GM23338 (cell line): Measurements from ENCODE around the gene POLR2F. TPM values are rescaled to one million over a fixed set of nuclear protein-coding genes. Genes with fewer than 3 reads are reported as not detected.
A peak's percentile ranks its signal among the peaks of the same experiment; 100 is the strongest.

ENCODE experiments used
- ATAC-seq: fragments of 200-7000 bp; cut with Tn5 transposase; 3 replicates; pipeline ENCODE4 v1.9.1; 2020
- DNase-seq: peaks from one replicate; pipeline ENCODE4 v3.0.0-alpha.2; 2015; ENCODE audit warnings: low spot score
- H2AFZ ChIP-seq: fragments of 200-600 bp; sonication (generic); 2 replicates; pipeline ENCODE4 v1.8.0; 2016; ENCODE audit warnings: antibody characterized with exemption, mild to moderate bottlenecking, moderate library complexity
- H3F3A ChIP-seq: fragments of 200-600 bp; sonication (generic); replicated peaks from 2 replicates; pipeline ENCODE4 v1.8.0; 2017; ENCODE audit warnings: antibody characterized with exemption, mixed run types, low read depth
- H3K27ac ChIP-seq: fragments of 200-600 bp; sonication (generic); 2 replicates; pipeline ENCODE4 v1.6.1; 2016; ENCODE audit warnings: low read depth
- H3K27me3 ChIP-seq: fragments of 200-600 bp; sonication (generic); 2 replicates; pipeline ENCODE4 v1.8.0; 2016; ENCODE audit warnings: mild to moderate bottlenecking, mixed run types, moderate library complexity; ENCODE audit not compliant: insufficient read depth
- H3K36me3 ChIP-seq: fragments of 200-600 bp; sonication (generic); 2 replicates; pipeline ENCODE4 v1.8.0; 2016; ENCODE audit warnings: mild to moderate bottlenecking; ENCODE audit not compliant: insufficient read depth
- H3K4me1 ChIP-seq: fragments of 200-600 bp; sonication (generic); 2 replicates; pipeline ENCODE4 v1.8.0; 2016; ENCODE audit warnings: mild to moderate bottlenecking, moderate library complexity; ENCODE audit not compliant: insufficient read depth
- H3K4me2 ChIP-seq: fragments of 200-600 bp; sonication (generic); 2 replicates; pipeline ENCODE4 v1.7.1; 2017; ENCODE audit warnings: mixed run types
- H3K4me3 ChIP-seq: fragments of 200-600 bp; sonication (generic); 2 replicates; pipeline ENCODE4 v1.6.1; 2016; ENCODE audit warnings: mixed run types
- H3K79me2 ChIP-seq: fragments of 200-600 bp; sonication (generic); replicated peaks from 2 replicates; pipeline ENCODE4 v1.8.0; 2017; ENCODE audit warnings: mild to moderate bottlenecking; ENCODE audit not compliant: insufficient read depth
- H3K9me2 ChIP-seq: fragments of 200-600 bp; sonication (generic); 2 replicates; pipeline ENCODE4 v1.8.0; 2017; ENCODE audit not compliant: insufficient read depth
- H4K20me1 ChIP-seq: fragments of 200-600 bp; sonication (generic); replicated peaks from 2 replicates; pipeline ENCODE4 v1.8.0; 2017; ENCODE audit warnings: mild to moderate bottlenecking; ENCODE audit not compliant: insufficient read depth
- H3K27ac Mint-ChIP-seq: 2 replicates; pipeline ENCODE4 v1.8.0; 2020; ENCODE audit warnings: inconsistent platforms, mild to moderate bottlenecking, moderate library complexity, mixed read lengths
- H3K27me3 Mint-ChIP-seq: 3 replicates; pipeline ENCODE4 v1.8.0; 2022; ENCODE audit warnings: low read depth, mild to moderate bottlenecking, moderate library complexity, mixed read lengths, inconsistent platforms; ENCODE audit not compliant: insufficient read depth, poor library complexity
- H3K36me3 Mint-ChIP-seq: 3 replicates; pipeline ENCODE4 v1.8.0; 2021; ENCODE audit warnings: low read depth, mild to moderate bottlenecking, inconsistent platforms, moderate library complexity, mixed read lengths
- H3K4me1 Mint-ChIP-seq: 3 replicates; pipeline ENCODE4 v1.8.0; 2020; ENCODE audit warnings: mild to moderate bottlenecking, inconsistent platforms, mixed read lengths
- H3K4me3 Mint-ChIP-seq: 3 replicates; pipeline ENCODE4 v1.8.0; 2021; ENCODE audit warnings: moderate library complexity, mild to moderate bottlenecking, inconsistent platforms, mixed read lengths
- H3K9me3 Mint-ChIP-seq: 3 replicates; pipeline ENCODE4 v1.8.0; 2020; ENCODE audit warnings: moderate library complexity, mild to moderate bottlenecking, inconsistent platforms, mixed read lengths
- CTCF ChIP-seq, 2 experiments: fragments of 200-600 bp in 1 of 2; sonication (generic) in 1 of 2; conservative IDR thresholded peaks; 2 replicates each; pipeline versions ENCODE4 v1.5.1 to v1.6.1; 2016 to 2017; ENCODE audit warnings: antibody characterized with exemption in 2 of 2, low read depth in 2 of 2, mild to moderate bottlenecking in 2 of 2, moderate library complexity in 1 of 2
- ETS1 ChIP-seq: IDR thresholded peaks from 2 replicates; pipeline ENCODE4 v1.6.1; 2016; ENCODE audit warnings: antibody characterized with exemption
- EZH2phosphoT487 ChIP-seq: fragments of 200-600 bp; sonication (generic); IDR thresholded peaks from one replicate; pipeline ENCODE4 v1.8.1; 2018; ENCODE audit warnings: antibody characterized with exemption; ENCODE audit not compliant: unreplicated experiment
- NANOG ChIP-seq: IDR thresholded peaks from 2 replicates; pipeline ENCODE4 v1.6.1; 2016; ENCODE audit warnings: antibody characterized with exemption, borderline replicate concordance
- POLR2AphosphoS5 ChIP-seq: IDR thresholded peaks from 2 replicates; pipeline ENCODE4 v1.6.1; 2016; ENCODE audit warnings: antibody characterized with exemption, low read depth
- REST ChIP-seq: IDR thresholded peaks from one replicate; pipeline ENCODE4 v1.6.1; 2018; ENCODE audit warnings: antibody characterized with exemption; ENCODE audit not compliant: unreplicated experiment
- STAT1 ChIP-seq: IDR thresholded peaks from one replicate; pipeline ENCODE4 v1.6.1; 2016; ENCODE audit warnings: antibody characterized with exemption; ENCODE audit not compliant: unreplicated experiment
- ZNF114 ChIP-seq: fragments of 250-450 bp; sonication (Bioruptor Pico); IDR thresholded peaks from 2 replicates; pipeline ENCODE4 v1.5.0; 2020; ENCODE audit warnings: mild to moderate bottlenecking, moderate library complexity
- ZNF331 ChIP-seq: fragments of 250-450 bp; sonication (Bioruptor Pico); IDR thresholded peaks from 2 replicates; pipeline ENCODE4 v1.5.0; 2020; ENCODE audit warnings: low read depth, mild to moderate bottlenecking, moderate library complexity
- polyA plus RNA-seq: library from polyadenylated mRNA; unstranded; fragments of >200 nt; fragmentation: Nextera tagmentation; extraction: Ambion mirVana; gene quantifications from 2 replicates; pipeline ENCODE4 v1.2.1, GENCODE V29; 2016
- total RNA-seq: library from RNA; depleted of rRNA; stranded (reverse); fragments of >200 nt; shearing (Covaris generic); gene quantifications from 2 replicates; pipeline ENCODE4 v1.2.3, GENCODE V29; 2014

Gene POLR2F
- total and polyA plus RNA-seq, 2 experiments from 2014 or later: 144 to 429 TPM

DNA sequence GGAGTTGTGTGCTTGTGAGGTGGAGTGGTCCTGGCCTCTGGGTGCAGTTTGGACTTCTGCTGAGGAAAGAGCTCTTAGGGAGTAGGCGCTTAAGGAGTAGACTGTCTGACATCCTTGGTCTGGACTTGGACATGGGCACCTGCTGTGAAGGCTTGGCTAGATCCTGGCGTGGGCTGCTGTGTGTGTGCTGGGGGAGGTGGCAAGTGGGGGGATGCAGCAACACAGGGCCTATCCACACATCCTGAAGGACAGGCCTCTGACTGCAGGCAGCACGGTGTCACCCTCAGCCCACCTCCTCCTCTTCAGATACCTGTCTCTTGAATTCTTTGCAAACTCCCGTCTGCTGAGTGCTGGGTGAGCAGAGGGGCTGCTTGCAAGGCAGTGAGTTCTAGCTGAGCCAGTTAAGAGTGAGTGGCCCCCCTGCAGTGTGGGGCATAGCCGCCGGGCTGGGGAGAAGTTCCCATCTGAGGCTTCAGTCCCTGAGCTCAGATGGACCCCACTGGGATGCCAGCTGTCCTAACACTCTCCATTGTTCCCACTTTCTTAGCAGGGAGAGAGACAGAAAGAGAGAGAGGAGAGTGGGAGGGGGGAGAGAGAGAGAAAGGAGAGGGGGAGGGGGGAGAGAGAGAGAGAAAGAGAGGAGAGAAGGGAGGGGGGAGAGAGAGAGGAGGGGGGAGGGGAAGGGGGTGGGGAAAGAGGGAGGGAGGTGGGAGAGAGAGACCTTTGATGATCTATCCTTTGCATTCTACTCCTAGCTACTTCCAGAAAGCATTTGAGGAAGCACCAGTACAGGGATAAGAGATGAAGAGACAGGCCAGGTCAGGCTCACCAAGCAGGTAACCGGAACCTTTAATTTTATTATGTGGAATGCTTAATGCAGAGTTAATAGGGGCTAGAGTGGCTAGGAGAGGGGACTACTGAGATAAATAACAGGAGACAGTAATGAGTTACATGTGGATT, 18.3 kb downstream of the POLR2F start:
- Histone ChIP-seq H2AFZ (no peak overlapping the region), H3K79me2 (no peaks in the 10 kb centered on the region), H3K9me2 (no peaks in the 10 kb centered on the region), H3K27me3 (no peaks in the 10 kb centered on the region), H3K4me2 (peak overlapping the region; percentile 71), H3K4me1 (peaks cover 17% of the 10 kb centered on the region), H3K36me3 (0 out of 2 replicates have a peak, but pooled peaks cover 3% of the 10 kb centered on the region), H3F3A (peaks cover 9% of the 10 kb centered on the region; the same call in 1 of the 2 replicates), H4K20me1 (peaks cover 8% of the 10 kb centered on the region; the same call in 1 of the 2 replicates), H3K4me3 (peak overlapping the region; percentile 41; the same call in 1 of the 2 replicates), H3K27ac (peak overlapping the region; percentile 81)
- Mint-ChIP-seq H3K4me3 (peak overlapping the region; percentile 55), H3K27me3 (peaks cover 20% of the 10 kb centered on the region), H3K36me3 (peaks cover 25% of the 10 kb centered on the region), H3K9me3 (no peaks in the 10 kb centered on the region; the same call in 2 of the 3 replicates), H3K27ac (peak overlapping the region; percentile 90), H3K4me1 (peaks cover 31% of the 10 kb centered on the region)
- TF ChIP-seq STAT1 (no peak), POLR2AphosphoS5 (0 out of 2 replicates have a peak, but pooled peaks have one; percentile 36)
- ATAC-seq: peak; percentile 85
- peak; percentile 76 for DNase-seq

DNA sequence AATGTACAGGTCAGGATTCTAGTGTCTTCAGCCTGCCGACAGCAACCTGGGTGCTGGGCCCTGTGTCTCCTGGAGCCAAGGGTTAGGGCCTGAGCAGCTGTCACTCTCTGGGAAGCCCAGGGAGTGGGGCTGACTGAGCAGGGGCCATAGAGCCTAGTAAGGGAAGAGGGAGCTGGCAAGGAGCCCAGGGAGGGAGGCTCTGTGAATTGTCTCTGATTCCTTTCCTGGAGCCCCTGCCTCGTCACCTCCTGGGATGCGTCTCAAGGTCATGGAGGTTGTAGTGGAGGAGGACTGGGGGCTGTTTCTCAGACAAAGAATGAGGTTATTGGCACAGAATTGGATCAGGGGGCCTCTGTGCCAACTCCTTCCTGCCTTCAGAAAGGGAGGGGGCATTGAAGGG, 19.0 kb downstream of the POLR2F start:
- H3K27me3 Mint-ChIP-seq: peaks cover 20% of the 10 kb centered on the region
- no peaks in the 10 kb centered on the region for H3K9me2 ChIP-seq
- TF ChIP-seq NANOG (no peak), STAT1 (no peak), ZNF331 (CRISPR knock-in tag) (no peak), ZNF114 (CRISPR knock-in tag) (no peak), EZH2phosphoT487 (no peak)
- peak overlapping the region; percentile 54 for H3K27ac Mint-ChIP-seq
- DNase-seq (no peak), ATAC-seq (peak; percentile 7; the same call in 1 of the 3 replicates)
- H4K20me1 ChIP-seq: peaks cover 8% of the 10 kb centered on the region; the same call in 1 of the 2 replicates
- peaks cover 4% of the 10 kb centered on the region; the same call in 1 of the 2 replicates for H3F3A ChIP-seq
- H2AFZ ChIP-seq: no peak overlapping the region
- H3K4me3 ChIP-seq: no peak overlapping the region
- H3K27ac ChIP-seq: no peak overlapping the region
- H3K4me1 Mint-ChIP-seq: peaks cover 28% of the 10 kb centered on the region
- no peaks in the 10 kb centered on the region for H3K27me3 ChIP-seq
- H3K79me2 ChIP-seq: no peaks in the 10 kb centered on the region
- H3K4me1 ChIP-seq: peaks cover 17% of the 10 kb centered on the region
- H3K4me3 Mint-ChIP-seq: no peak overlapping the region; the same call in 2 of the 3 replicates
- 0 out of 2 replicates have a peak overlapping the region, but pooled peaks have one; percentile 62 for H3K4me2 ChIP-seq
- 0 out of 2 replicates have a peak, but pooled peaks cover 3% of the 10 kb centered on the region for H3K36me3 ChIP-seq
- H3K9me3 Mint-ChIP-seq: no peaks in the 10 kb centered on the region; the same call in 2 of the 3 replicates
- H3K36me3 Mint-ChIP-seq: peaks cover 18% of the 10 kb centered on the region

DNA sequence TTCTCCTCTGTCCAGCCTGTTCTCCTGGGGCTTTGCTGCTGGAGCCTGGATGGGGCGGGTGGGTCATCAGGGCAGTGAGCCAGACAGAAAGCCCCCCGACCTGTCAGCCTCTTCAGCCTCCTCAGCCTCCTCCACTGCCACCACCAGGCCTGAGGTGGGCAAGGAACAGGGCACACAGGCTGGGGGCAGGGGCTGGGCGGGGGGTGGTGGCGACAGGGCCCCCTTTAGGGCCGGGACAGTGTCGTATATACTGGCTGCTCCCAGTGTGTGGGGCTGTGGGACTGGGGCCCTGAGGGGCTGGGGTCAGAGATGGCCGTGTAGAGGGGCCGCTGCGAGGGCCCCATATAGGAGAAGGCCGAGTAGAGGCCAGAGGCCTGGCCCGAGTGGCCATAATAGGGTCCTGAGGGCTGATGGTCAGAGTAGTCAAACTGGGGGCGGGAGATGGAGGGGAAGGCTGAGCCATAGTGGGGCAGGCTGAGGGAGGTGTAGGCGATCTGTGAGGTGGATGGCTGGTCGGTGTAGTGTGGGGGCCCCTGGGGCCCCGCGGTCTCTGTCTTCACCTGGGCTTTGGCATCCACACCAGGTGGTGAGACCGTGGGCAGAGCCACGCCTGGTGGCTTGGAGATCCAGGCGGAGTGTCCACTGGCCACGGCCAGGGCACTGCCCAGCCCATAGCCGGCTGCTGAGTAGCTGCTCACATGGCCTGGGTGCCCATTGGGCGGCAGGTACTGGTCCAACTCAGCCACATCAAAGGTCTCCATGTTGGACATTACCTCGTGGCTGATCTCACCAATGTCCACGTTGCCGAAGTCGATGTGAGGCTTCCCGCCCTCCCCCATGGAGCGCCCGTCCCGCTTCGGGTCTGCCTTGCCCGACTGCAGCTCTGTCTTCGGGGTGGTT, 20.0 kb downstream of the POLR2F start:
- H3K27me3 ChIP-seq: no peaks in the 10 kb centered on the region
- H3K4me1 ChIP-seq: peaks cover 17% of the 10 kb centered on the region
- H3K36me3 ChIP-seq: no peaks in the 10 kb centered on the region
- H3K27ac ChIP-seq: no peak overlapping the region
- H3K9me2 ChIP-seq: no peaks in the 10 kb centered on the region
- Mint-ChIP-seq H3K4me3 (no peak overlapping the region), H3K27ac (no peak overlapping the region), H3K36me3 (peaks cover 8% of the 10 kb centered on the region; the same call in 2 of the 3 replicates), H3K4me1 (peaks cover 20% of the 10 kb centered on the region), H3K27me3 (peaks cover 21% of the 10 kb centered on the region), H3K9me3 (no peaks in the 10 kb centered on the region; the same call in 2 of the 3 replicates)
- H3F3A ChIP-seq: peaks cover 4% of the 10 kb centered on the region; the same call in 1 of the 2 replicates
- H3K4me2 ChIP-seq: no peak overlapping the region
- ATAC-seq (no peak), DNase-seq (no peak)
- peaks cover 8% of the 10 kb centered on the region; the same call in 1 of the 2 replicates for H4K20me1 ChIP-seq
- H3K4me3 ChIP-seq: no peak overlapping the region
- no peak overlapping the region for H2AFZ ChIP-seq
- no peaks in the 10 kb centered on the region for H3K79me2 ChIP-seq
- no peak for TF ChIP-seq ETS1
- TF ChIP-seq REST: no peak
- TF ChIP-seq CTCF (conservative IDR thresholded peaks at IDR 0.05; ENCODE audit: low read depth in 2 of 2): no peak
